HEK293 (cell line): Measurements from ENCODE around the gene GSAP.
A peak's percentile ranks its signal among the peaks of the same experiment; 100 is the strongest.

Experiments
- CTCF ChIA-PET: fragments of 350-600 bp; formaldehyde crosslinking; extraction: SDS; loops from one replicate; lab custom pipeline; 2021; ENCODE audit warnings: antibody characterized with exemption; lab: Yijun Ruan, JAX
- POLR2A ChIA-PET: fragments of 300-600 bp; formaldehyde crosslinking; extraction: SDS; loops from one replicate; lab custom pipeline; 2020; ENCODE audit warnings: antibody characterized with exemption, inconsistent platforms; lab: Yijun Ruan, JAX
- H3K27ac ChIP-seq: fragments of 200-500 bp; sonication (Bioruptor generic); 2 replicates; pipeline ENCODE4 v1.5.1; 2014; ENCODE audit warnings: low read depth, low read length, control low read depth, inconsistent platforms; ENCODE audit errors: extremely low read depth
- H3K36me3 ChIP-seq, 2 experiments: fragments of 200-500 bp in 1 of 2; sonication (Bioruptor generic) in 1 of 2; 1 replicate in 1 of 2; 2 replicates in 1 of 2; pipeline ENCODE4 v1.5.1; 2014 to 2017; ENCODE audit warnings: inconsistent platforms in 2 of 2, low read length in 2 of 2; ENCODE audit not compliant: control insufficient read depth in 2 of 2, insufficient read depth in 1 of 2
- H3K4me1 ChIP-seq: fragments of 200-500 bp; sonication (Bioruptor generic); 2 replicates; pipeline ENCODE4 v1.5.1; 2014; ENCODE audit warnings: mild to moderate bottlenecking, low read length, inconsistent platforms; ENCODE audit not compliant: control insufficient read depth, insufficient read depth
- H3K4me3 ChIP-seq: 2 replicates; pipeline ENCODE4 v1.5.1; 2011; ENCODE audit warnings: low read depth, mild to moderate bottlenecking, control low read depth, low read length, moderate library complexity
- H3K9me3 ChIP-seq: fragments of 200-500 bp; sonication (Bioruptor generic); 2 replicates; pipeline ENCODE4 v1.5.1; 2014; ENCODE audit warnings: low read depth, low read length, inconsistent platforms; ENCODE audit not compliant: control insufficient read depth, insufficient read depth
- BCL11A ChIP-seq: fragments of 450-650 bp; formaldehyde crosslinking; IDR thresholded peaks from 2 replicates; pipeline ENCODE4 v1.5.1; 2016; ENCODE audit warnings: low read depth, missing biosample characterization, missing genetic modification characterization
- PRDM1 ChIP-seq: fragments of 450-650 bp; formaldehyde crosslinking; IDR thresholded peaks from 2 replicates; pipeline ENCODE4; 2016; ENCODE audit warnings: missing biosample characterization, missing genetic modification characterization
- YY1 ChIP-seq: fragments of 450-650 bp; formaldehyde crosslinking; IDR thresholded peaks from 2 replicates; pipeline ENCODE4 v1.5.1; 2018; ENCODE audit warnings: missing biosample characterization, missing genetic modification characterization
- ZBTB8A ChIP-seq: fragments of 450-650 bp; formaldehyde crosslinking; IDR thresholded peaks from 2 replicates; pipeline ENCODE4 v1.5.1; 2016; ENCODE audit warnings: missing biosample characterization, missing genetic modification characterization
- ZNF169 ChIP-seq: fragments of 450-650 bp; formaldehyde crosslinking; IDR thresholded peaks from 2 replicates; pipeline ENCODE4 v1.5.1; 2016; ENCODE audit warnings: missing biosample characterization, missing genetic modification characterization
- ZNF175 ChIP-seq: fragments of 450-650 bp; formaldehyde crosslinking; IDR thresholded peaks from 2 replicates; pipeline ENCODE4 v1.5.1; 2016; ENCODE audit warnings: missing biosample characterization, missing genetic modification characterization
- ZNF23 ChIP-seq: fragments of 450-650 bp; formaldehyde crosslinking; IDR thresholded peaks from 2 replicates; pipeline ENCODE4 v1.5.1; 2016; ENCODE audit warnings: missing biosample characterization, missing genetic modification characterization, borderline replicate concordance
- ZNF266 ChIP-seq: fragments of 450-650 bp; formaldehyde crosslinking; IDR thresholded peaks from 2 replicates; pipeline ENCODE4 v1.5.1; 2016; ENCODE audit warnings: missing biosample characterization, missing genetic modification characterization, low read depth
- ZNF335 ChIP-seq: fragments of 450-650 bp; formaldehyde crosslinking; conservative IDR thresholded peaks from 2 replicates; pipeline ENCODE4 v1.5.1; 2016; ENCODE audit warnings: missing biosample characterization, missing genetic modification characterization
- ZNF394 ChIP-seq: fragments of 450-650 bp; formaldehyde crosslinking; IDR thresholded peaks from 2 replicates; pipeline ENCODE4 v1.5.1; 2016; ENCODE audit warnings: missing biosample characterization, missing genetic modification characterization, mild to moderate bottlenecking, moderate library complexity, borderline replicate concordance
- ZNF426 ChIP-seq: fragments of 450-650 bp; formaldehyde crosslinking; IDR thresholded peaks from 2 replicates; pipeline ENCODE4 v1.5.1; 2017; ENCODE audit warnings: missing biosample characterization, missing genetic modification characterization, mild to moderate bottlenecking, inconsistent platforms, moderate library complexity
- ZNF433 ChIP-seq: fragments of 450-650 bp; formaldehyde crosslinking; IDR thresholded peaks from 2 replicates; pipeline ENCODE4 v1.5.1; 2016; ENCODE audit warnings: missing biosample characterization, missing genetic modification characterization, low read depth
- ZNF624 ChIP-seq: fragments of 450-650 bp; formaldehyde crosslinking; IDR thresholded peaks from 2 replicates; pipeline ENCODE4 v1.5.1; 2017; ENCODE audit warnings: missing biosample characterization, missing genetic modification characterization
- ZNF747 ChIP-seq: fragments of 450-650 bp; formaldehyde crosslinking; IDR thresholded peaks from 2 replicates; pipeline ENCODE4 v1.5.1; 2016; ENCODE audit warnings: missing biosample characterization, missing genetic modification characterization
- ZNF776 ChIP-seq: fragments of 450-650 bp; formaldehyde crosslinking; IDR thresholded peaks from 2 replicates; pipeline ENCODE4 v1.5.0; 2017; ENCODE audit warnings: missing biosample characterization, missing genetic modification characterization, borderline replicate concordance
- TF ChIP-seq, protein P1 (sequence below): fragments of 450-650 bp; formaldehyde crosslinking; IDR thresholded peaks from 2 replicates; pipeline ENCODE4; 2016; ENCODE audit warnings: missing biosample characterization, missing genetic modification characterization
- TF ChIP-seq, protein P2 (sequence below): IDR thresholded peaks from 2 replicates; pipeline ENCODE4 v1.6.1; 2011; ENCODE audit warnings: mild to moderate bottlenecking, low read depth, low read length, borderline replicate concordance
- TF ChIP-seq, protein P3 (sequence below): fragments of 450-650 bp; formaldehyde crosslinking; optimal IDR thresholded peaks from 2 replicates; pipeline ENCODE3; 2016; ENCODE audit warnings: missing biosample characterization, mild to moderate bottlenecking, missing genetic modification characterization
- TF ChIP-seq, protein P4 (sequence below): fragments of 450-650 bp; formaldehyde crosslinking; IDR thresholded peaks from 2 replicates; pipeline ENCODE4 v1.5.1; 2016; ENCODE audit warnings: missing biosample characterization, missing genetic modification characterization
- TF ChIP-seq, protein P5 (sequence below): fragments of 450-650 bp; IDR thresholded peaks from 2 replicates; pipeline ENCODE4 v1.5.1; 2018; ENCODE audit warnings: missing biosample characterization, mild to moderate bottlenecking, missing genetic modification characterization
- TF ChIP-seq, protein P6 (sequence below): fragments of 450-650 bp; formaldehyde crosslinking; IDR thresholded peaks from 2 replicates; pipeline ENCODE4 v1.5.1; 2016; ENCODE audit warnings: missing biosample characterization, missing genetic modification characterization, low read depth

The GSAP gene

DNA sequence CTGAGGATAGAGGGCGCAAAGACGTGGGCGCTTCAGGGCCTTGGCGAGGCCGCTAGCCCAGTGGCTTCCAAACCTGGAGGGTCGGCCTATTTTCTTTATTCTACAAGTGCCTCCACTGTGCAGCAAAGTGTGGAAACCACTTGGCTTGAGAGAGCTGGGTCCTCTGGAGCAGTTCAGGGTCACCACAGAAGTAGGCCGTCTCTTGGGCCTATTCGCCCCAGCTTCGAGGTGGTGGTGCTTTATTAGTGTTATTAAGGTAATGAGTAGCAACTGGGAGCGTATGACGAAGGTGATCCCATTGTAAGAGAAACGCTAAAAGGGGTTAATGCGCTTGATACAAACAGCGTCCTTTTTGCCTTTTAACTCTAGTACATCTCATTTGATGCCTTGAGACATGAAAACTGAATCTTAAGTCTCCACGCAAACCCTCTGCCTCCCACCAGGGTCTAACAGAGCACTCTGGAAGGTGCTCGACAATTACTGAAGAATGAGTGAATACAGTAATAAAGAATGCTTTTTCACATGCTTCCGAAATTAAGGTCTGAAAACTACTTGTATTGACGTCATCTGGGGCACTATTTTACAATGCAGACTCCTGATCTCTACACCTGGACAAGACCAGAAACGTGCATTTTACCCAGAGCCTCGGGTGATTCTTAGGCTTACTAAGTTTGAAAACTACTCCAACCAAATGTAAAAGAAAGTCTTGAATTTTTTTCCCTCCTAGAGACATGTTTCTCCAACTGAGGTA lies 647 bp upstream of the GSAP start:
- H3K9me3 ChIP-seq: no peaks in the 10 kb centered on the region
- POLR2A ChIA-PET: interaction anchor here (0.6 kb wide), 1 partner anchor 68 kb away, joined by 7 read pairs; no protein-coding TSS in a partner anchor
- TF ChIP-seq, protein P1, sequence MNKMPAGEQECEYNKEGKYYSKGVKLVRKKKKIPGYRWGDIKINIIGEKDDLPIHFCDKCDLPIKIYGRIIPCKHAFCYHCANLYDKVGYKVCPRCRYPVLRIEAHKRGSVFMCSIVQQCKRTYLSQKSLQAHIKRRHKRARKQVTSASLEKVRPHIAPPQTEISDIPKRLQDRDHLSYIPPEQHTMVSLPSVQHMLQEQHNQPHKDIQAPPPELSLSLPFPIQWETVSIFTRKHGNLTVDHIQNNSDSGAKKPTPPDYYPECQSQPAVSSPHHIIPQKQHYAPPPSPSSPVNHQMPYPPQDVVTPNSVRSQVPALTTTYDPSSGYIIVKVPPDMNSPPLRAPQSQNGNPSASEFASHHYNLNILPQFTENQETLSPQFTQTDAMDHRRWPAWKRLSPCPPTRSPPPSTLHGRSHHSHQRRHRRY (tag by site-specific recombination): no peak
- TF ChIP-seq YY1 (tag by site-specific recombination) (no peak), BCL11A (tag by site-specific recombination) (no peak), ZNF335 (tag by site-specific recombination) (peak; percentile 44), ZNF433 (tag by site-specific recombination) (no peak), ZNF624 (tag by site-specific recombination) (no peak), PRDM1 (tag by site-specific recombination) (no peak), ZNF169 (tag by site-specific recombination) (no peak), ZNF776 (tag by site-specific recombination) (no peak), ZNF394 (tag by site-specific recombination) (no peak), ZBTB8A (tag by site-specific recombination) (peak; percentile 80; the same call in 1 of the 2 replicates), ZNF23 (tag by site-specific recombination) (no peak), ZNF747 (tag by site-specific recombination) (no peak), ZNF266 (no peak), ZNF175 (tag by site-specific recombination) (no peak), ZNF426 (tag by site-specific recombination) (no peak)
- TF ChIP-seq, protein P2, sequence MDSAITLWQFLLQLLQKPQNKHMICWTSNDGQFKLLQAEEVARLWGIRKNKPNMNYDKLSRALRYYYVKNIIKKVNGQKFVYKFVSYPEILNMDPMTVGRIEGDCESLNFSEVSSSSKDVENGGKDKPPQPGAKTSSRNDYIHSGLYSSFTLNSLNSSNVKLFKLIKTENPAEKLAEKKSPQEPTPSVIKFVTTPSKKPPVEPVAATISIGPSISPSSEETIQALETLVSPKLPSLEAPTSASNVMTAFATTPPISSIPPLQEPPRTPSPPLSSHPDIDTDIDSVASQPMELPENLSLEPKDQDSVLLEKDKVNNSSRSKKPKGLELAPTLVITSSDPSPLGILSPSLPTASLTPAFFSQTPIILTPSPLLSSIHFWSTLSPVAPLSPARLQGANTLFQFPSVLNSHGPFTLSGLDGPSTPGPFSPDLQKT: no peak
- TF ChIP-seq, protein P3, sequence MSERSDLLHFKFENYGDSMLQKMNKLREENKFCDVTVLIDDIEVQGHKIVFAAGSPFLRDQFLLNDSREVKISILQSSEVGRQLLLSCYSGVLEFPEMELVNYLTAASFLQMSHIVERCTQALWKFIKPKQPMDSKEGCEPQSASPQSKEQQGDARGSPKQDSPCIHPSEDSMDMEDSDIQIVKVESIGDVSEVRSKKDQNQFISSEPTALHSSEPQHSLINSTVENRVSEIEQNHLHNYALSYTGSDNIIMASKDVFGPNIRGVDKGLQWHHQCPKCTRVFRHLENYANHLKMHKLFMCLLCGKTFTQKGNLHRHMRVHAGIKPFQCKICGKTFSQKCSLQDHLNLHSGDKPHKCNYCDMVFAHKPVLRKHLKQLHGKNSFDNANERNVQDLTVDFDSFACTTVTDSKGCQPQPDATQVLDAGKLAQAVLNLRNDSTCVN (tag by site-specific recombination): peak; percentile 18
- TF ChIP-seq, protein P4, sequence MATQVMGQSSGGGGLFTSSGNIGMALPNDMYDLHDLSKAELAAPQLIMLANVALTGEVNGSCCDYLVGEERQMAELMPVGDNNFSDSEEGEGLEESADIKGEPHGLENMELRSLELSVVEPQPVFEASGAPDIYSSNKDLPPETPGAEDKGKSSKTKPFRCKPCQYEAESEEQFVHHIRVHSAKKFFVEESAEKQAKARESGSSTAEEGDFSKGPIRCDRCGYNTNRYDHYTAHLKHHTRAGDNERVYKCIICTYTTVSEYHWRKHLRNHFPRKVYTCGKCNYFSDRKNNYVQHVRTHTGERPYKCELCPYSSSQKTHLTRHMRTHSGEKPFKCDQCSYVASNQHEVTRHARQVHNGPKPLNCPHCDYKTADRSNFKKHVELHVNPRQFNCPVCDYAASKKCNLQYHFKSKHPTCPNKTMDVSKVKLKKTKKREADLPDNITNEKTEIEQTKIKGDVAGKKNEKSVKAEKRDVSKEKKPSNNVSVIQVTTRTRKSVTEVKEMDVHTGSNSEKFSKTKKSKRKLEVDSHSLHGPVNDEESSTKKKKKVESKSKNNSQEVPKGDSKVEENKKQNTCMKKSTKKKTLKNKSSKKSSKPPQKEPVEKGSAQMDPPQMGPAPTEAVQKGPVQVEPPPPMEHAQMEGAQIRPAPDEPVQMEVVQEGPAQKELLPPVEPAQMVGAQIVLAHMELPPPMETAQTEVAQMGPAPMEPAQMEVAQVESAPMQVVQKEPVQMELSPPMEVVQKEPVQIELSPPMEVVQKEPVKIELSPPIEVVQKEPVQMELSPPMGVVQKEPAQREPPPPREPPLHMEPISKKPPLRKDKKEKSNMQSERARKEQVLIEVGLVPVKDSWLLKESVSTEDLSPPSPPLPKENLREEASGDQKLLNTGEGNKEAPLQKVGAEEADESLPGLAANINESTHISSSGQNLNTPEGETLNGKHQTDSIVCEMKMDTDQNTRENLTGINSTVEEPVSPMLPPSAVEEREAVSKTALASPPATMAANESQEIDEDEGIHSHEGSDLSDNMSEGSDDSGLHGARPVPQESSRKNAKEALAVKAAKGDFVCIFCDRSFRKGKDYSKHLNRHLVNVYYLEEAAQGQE (tag by site-specific recombination): no peak
- TF ChIP-seq, protein P5, sequence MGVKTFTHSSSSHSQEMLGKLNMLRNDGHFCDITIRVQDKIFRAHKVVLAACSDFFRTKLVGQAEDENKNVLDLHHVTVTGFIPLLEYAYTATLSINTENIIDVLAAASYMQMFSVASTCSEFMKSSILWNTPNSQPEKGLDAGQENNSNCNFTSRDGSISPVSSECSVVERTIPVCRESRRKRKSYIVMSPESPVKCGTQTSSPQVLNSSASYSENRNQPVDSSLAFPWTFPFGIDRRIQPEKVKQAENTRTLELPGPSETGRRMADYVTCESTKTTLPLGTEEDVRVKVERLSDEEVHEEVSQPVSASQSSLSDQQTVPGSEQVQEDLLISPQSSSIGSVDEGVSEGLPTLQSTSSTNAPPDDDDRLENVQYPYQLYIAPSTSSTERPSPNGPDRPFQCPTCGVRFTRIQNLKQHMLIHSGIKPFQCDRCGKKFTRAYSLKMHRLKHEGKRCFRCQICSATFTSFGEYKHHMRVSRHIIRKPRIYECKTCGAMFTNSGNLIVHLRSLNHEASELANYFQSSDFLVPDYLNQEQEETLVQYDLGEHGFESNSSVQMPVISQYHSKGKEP: no peak
- TF ChIP-seq, protein P6, sequence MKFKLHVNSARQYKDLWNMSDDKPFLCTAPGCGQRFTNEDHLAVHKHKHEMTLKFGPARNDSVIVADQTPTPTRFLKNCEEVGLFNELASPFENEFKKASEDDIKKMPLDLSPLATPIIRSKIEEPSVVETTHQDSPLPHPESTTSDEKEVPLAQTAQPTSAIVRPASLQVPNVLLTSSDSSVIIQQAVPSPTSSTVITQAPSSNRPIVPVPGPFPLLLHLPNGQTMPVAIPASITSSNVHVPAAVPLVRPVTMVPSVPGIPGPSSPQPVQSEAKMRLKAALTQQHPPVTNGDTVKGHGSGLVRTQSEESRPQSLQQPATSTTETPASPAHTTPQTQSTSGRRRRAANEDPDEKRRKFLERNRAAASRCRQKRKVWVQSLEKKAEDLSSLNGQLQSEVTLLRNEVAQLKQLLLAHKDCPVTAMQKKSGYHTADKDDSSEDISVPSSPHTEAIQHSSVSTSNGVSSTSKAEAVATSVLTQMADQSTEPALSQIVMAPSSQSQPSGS (tag by site-specific recombination): no peak
- TF ChIP-seq, all 188 proteins: peak for 3
- Histone ChIP-seq H3K4me3 (peak overlapping the region; percentile 53), H3K4me1 (peaks cover 4% of the 10 kb centered on the region; the same call in 1 of the 2 replicates), H3K27ac (peak overlapping the region; percentile 75), H3K36me3 (no peaks in the 10 kb centered on the region)
- CTCF ChIA-PET: no interaction called here
